Right cardiac atrium (tissue), 5 donors: ENCODE measurements around the gene OR8B2. TPM values are rescaled to one million over a fixed set of nuclear protein-coding genes. Genes with fewer than 3 reads are reported as not detected.
"Not testable (repeated sequence)": the region's sequence is repeated elsewhere in the genome, so short reads cannot be mapped to it uniquely, and the experiment has no call there.

ENCODE experiments used
- ATAC-seq, 2 donors: fragments of 200-7000 bp; cut with Tn5 transposase; one replicate each; pipeline versions ENCODE4 v1.8.0 to v1.9.1; 2020; ENCODE audit warnings: moderate library complexity in 2 of 2, mild to moderate bottlenecking in 1 of 2
- DNase-seq, 3 donors: peaks; one replicate each; pipeline ENCODE4 v3.0.0-alpha.2; 2020
- H3K27ac ChIP-seq: one replicate; pipeline ENCODE4 v1.5.1; 2013; ENCODE audit warnings: mild to moderate bottlenecking, low read length, control low read depth, moderate library complexity
- H3K27me3 ChIP-seq: one replicate; pipeline ENCODE4 v1.6.1; 2013; ENCODE audit not compliant: control insufficient read depth, insufficient read depth
- H3K4me1 ChIP-seq: one replicate; pipeline ENCODE4 v1.6.1; 2013; ENCODE audit warnings: low read length; ENCODE audit not compliant: control insufficient read depth, insufficient read depth
- H3K4me3 ChIP-seq: one replicate; pipeline ENCODE4 v1.5.1; 2013; ENCODE audit warnings: low read length, control low read depth
- H3K9me3 ChIP-seq: one replicate; pipeline ENCODE4 v1.6.1; 2013; ENCODE audit warnings: low read length; ENCODE audit not compliant: control insufficient read depth
- WGBS: extraction: QIAGEN DNeasy Blood & Tissue Kit; methylation state at CpG from one replicate; pipeline ENCODE4 v1.1.7; 2013; 5-methylcytosine and 5-hydroxymethylcytosine counted together
- intact Hi-C, 4 donors: fragments of 100-400 bp; cut with DNase I; formaldehyde crosslinking; loops; one replicate each; pipeline versions ENCODE4 v1.11.0 to v1.14.0; 2022 to 2023
- polyA plus RNA-seq: library from polyadenylated mRNA; stranded (reverse); fragments of 200-250 nt; gene quantifications from one replicate; pipeline ENCODE4 v1.2.3, GENCODE V29; 2013
- total RNA-seq, 4 donors: library from RNA; stranded (reverse); fragmentation: NEBNext Ultra II Directional; extraction: Animal tissue kit (Norgen Biotek cat#: 25700); gene quantifications; one replicate each; pipeline ENCODE4 v1.2.1, GENCODE V29; 2021
- donor health status: healthy with polysubstance abuse.
- donor health status: DM: no; HTN: yes; CAD: no.
- donor health status: DM: no; HTN: no; CAD: no.
- donor health status: DM: no; HTN: yes; CAD: no; lungs with severe emphysema.
- donor health status: DM: yes; HTN: yes; CAD: no.

Gene OR8B2
- total and polyA plus RNA-seq, 5 donors, result not detected

- Histone ChIP-seq H3K9me3 (no peaks in the 10 kb centered on the region), H3K4me3 (no peak overlapping the region), H3K4me1 (no peaks in the 10 kb centered on the region), H3K27ac (no peak overlapping the region), H3K27me3 (no peaks in the 10 kb centered on the region)
- DNase-seq (no peak), ATAC-seq (no peak)
- intact Hi-C loops, result no loop called here
- 58% methylated on average over 3 of the region's 3 CpGs for WGBS
Measured at GRCh38 chr11:124394408-124394807, 10.1 kb upstream of the OR8B2 start.

- intact Hi-C loops, H3K4me1 ChIP-seq, DNase-seq, H3K4me3 ChIP-seq, ATAC-seq, H3K27ac ChIP-seq, H3K27me3 ChIP-seq, H3K9me3 ChIP-seq: not testable (repeated sequence)
- WGBS, result 85% methylated on average over 4 of the region's 6 CpGs
Measured at GRCh38 chr11:124382857-124383256, 1.4 kb downstream of the OR8B2 start.

GRCh38 chr11:124380585-124380984 lies 3.7 kb downstream of the OR8B2 start:
- intact Hi-C loops, result no loop called here
- H3K4me3 ChIP-seq, result no peak overlapping the region
- ATAC-seq (no peak), DNase-seq (no peak)
- no peak overlapping the region for H3K27ac ChIP-seq
- H3K27me3 ChIP-seq, result no peaks in the 10 kb centered on the region
- no peaks in the 10 kb centered on the region for H3K4me1 ChIP-seq
- H3K9me3 ChIP-seq, result no peaks in the 10 kb centered on the region
- 93% methylated on average over 2 of the region's 2 CpGs for WGBS

- Histone ChIP-seq H3K4me1 (no peaks in the 10 kb centered on the region), H3K27ac (no peak overlapping the region), H3K27me3 (no peaks in the 10 kb centered on the region), H3K4me3 (no peak overlapping the region), H3K9me3 (no peaks in the 10 kb centered on the region)
- ATAC-seq (no peak), DNase-seq (no peak)
- WGBS, result 78% methylated on average over 3 of the region's 3 CpGs
- intact Hi-C loops, result no loop called here
Measured at GRCh38 chr11:124376280-124376679, 8.0 kb downstream of the OR8B2 start.

GRCh38 chr11:124359566-124359965 lies 24.7 kb downstream of the OR8B2 start:
- no peak for ATAC-seq
- Histone ChIP-seq H3K4me3 (no peak overlapping the region), H3K27me3 (no peaks in the 10 kb centered on the region), H3K9me3 (no peaks in the 10 kb centered on the region), H3K27ac (no peak overlapping the region), H3K4me1 (no peaks in the 10 kb centered on the region)
- no peak for DNase-seq
- intact Hi-C loops, result no loop called here
- WGBS, result 22% methylated on average over 2 of the region's 2 CpGs

- no peak overlapping the region for H3K4me3 ChIP-seq
- no peaks in the 10 kb centered on the region for H3K4me1 ChIP-seq
- 23% methylated on average over 3 of the region's 3 CpGs for WGBS
- no peak for ATAC-seq
- H3K9me3 ChIP-seq, result no peaks in the 10 kb centered on the region
- no peak overlapping the region for H3K27ac ChIP-seq
- DNase-seq, result no peak
- H3K27me3 ChIP-seq, result no peaks in the 10 kb centered on the region
- intact Hi-C loops, result no loop called here
Measured at GRCh38 chr11:124346311-124346955, 37.9 kb downstream of the OR8B2 start.

- DNase-seq (no peak), ATAC-seq (no peak)
- WGBS, result 69% methylated on average over 5 of the region's 5 CpGs
- no peaks in the 10 kb centered on the region for H3K27me3 ChIP-seq
- no peak overlapping the region for H3K27ac ChIP-seq
- H3K9me3 ChIP-seq, result no peaks in the 10 kb centered on the region
- H3K4me3 ChIP-seq, result no peak overlapping the region
- intact Hi-C loops, result no loop called here
- H3K4me1 ChIP-seq, result no peaks in the 10 kb centered on the region
Measured at GRCh38 chr11:124344346-124344745, 40.0 kb downstream of the OR8B2 start.

GRCh38 chr11:124340142-124340447 lies 44.2 kb downstream of the OR8B2 start:
- WGBS, result 48% methylated on average over 2 of the region's 2 CpGs
- intact Hi-C loops, result no loop called here
- Histone ChIP-seq H3K27me3 (no peaks in the 10 kb centered on the region), H3K4me3 (no peak overlapping the region), H3K27ac (no peak overlapping the region), H3K9me3 (no peaks in the 10 kb centered on the region), H3K4me1 (no peaks in the 10 kb centered on the region)
- ATAC-seq (no peak), DNase-seq (no peak)

GRCh38 chr11:124339396-124340141 lies 44.7 kb downstream of the OR8B2 start:
- intact Hi-C loops, result loop anchor here in 1 of 4 donors (10.0 kb wide), 1 partner anchor 55 kb away; no protein-coding TSS in a partner anchor
- DNase-seq, result no peak
- no peak overlapping the region for H3K27ac ChIP-seq
- no peak for ATAC-seq
- no peaks in the 10 kb centered on the region for H3K4me1 ChIP-seq
- 76% methylated on average over 6 of the region's 6 CpGs for WGBS
- no peak overlapping the region for H3K4me3 ChIP-seq
- no peaks in the 10 kb centered on the region for H3K9me3 ChIP-seq
- H3K27me3 ChIP-seq, result no peaks in the 10 kb centered on the region
